ENCODE measurements around the gene ITGB4.

- no peak for TF ChIP-seq CTCF (IDR thresholded peaks at IDR 0.05)
- TF ChIP-seq POLR2A (IDR thresholded peaks at IDR 0.05) = no peak
- no peak for TF ChIP-seq POLR2AphosphoS5 (IDR thresholded peaks at IDR 0.05)
Measured at GRCh38 chr17:75703191-75703590, 18.1 kb upstream of the ITGB4 start.

All from upper lobe of left lung (tissue), 4 donors.